Rectal smooth muscle tissue (tissue), 1 donor: ENCODE measurements around the gene CLEC4F.

Experiments
- H3K27ac ChIP-seq: one replicate; pipeline ENCODE4 v1.7.0; 2013; ENCODE audit warnings: low read depth, low read length, inconsistent platforms
- H3K27me3 ChIP-seq: one replicate; pipeline ENCODE4 v1.7.0; 2013; ENCODE audit warnings: low read length; ENCODE audit not compliant: control insufficient read depth, insufficient read depth
- H3K36me3 ChIP-seq: one replicate; pipeline ENCODE4 v1.7.0; 2013; ENCODE audit warnings: low read length; ENCODE audit not compliant: control insufficient read depth, insufficient read depth
- H3K4me1 ChIP-seq: one replicate; pipeline ENCODE4 v1.7.0; 2013; ENCODE audit warnings: low read length; ENCODE audit not compliant: control insufficient read depth, insufficient read depth
- H3K4me3 ChIP-seq: one replicate; pipeline ENCODE4 v1.7.0; 2013; ENCODE audit warnings: low read length
- H3K9ac ChIP-seq: one replicate; pipeline ENCODE4 v1.7.0; 2013; ENCODE audit warnings: low read length

CLEC4F gene

GRCh38 chr2:70820499-70820898 is at the start of gene CLEC4F:
TSS of gene CLEC4F (minus strand) at chr2:70820599. CDS start at chr2:70820523, 76 bp downstream.
- Histone ChIP-seq H3K4me3 (no peak within 1 kb of the TSS), H3K27me3 (no peaks in the 10 kb centered on the region), H3K4me1 (no peaks in the 10 kb centered on the region), H3K27ac (no peak within 1 kb of the TSS), H3K9ac (no peak within 1 kb of the TSS), H3K36me3 (no peaks in the 10 kb centered on the region)

DNA sequence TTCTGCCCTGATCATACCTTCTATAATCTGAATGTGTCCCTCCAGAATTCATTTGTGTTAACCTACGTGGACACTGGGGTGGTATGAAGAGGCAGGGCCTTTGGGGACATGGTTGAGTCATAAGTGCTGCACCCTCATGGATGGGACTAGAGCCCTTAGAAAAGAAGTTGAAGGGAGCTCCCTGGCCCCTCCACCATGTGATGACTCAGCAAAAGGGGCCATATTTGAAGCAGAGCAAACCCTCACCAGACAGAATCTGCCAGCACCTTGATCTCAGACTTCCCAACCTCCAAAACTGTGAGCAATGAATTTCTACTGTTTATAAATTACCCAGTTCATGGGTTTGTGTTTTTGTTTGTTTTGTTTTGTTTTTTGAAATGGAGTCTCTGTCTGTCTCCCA is 48.6 kb upstream of the CLEC4F start:
- Histone ChIP-seq H3K9ac (no peak overlapping the region), H3K4me1 (no peaks in the 10 kb centered on the region), H3K27me3 (peaks cover 5% of the 10 kb centered on the region), H3K36me3 (no peaks in the 10 kb centered on the region), H3K4me3 (no peak overlapping the region), H3K27ac (no peak overlapping the region)

- H3K9ac ChIP-seq, result no peak overlapping the region
- H3K36me3 ChIP-seq, result no peaks in the 10 kb centered on the region
- peaks cover 2% of the 10 kb centered on the region for H3K27me3 ChIP-seq
- no peaks in the 10 kb centered on the region for H3K4me1 ChIP-seq
- H3K4me3 ChIP-seq, result no peak overlapping the region
- no peak overlapping the region for H3K27ac ChIP-seq
Measured at GRCh38 chr2:70861777-70862625, 41.6 kb upstream of the CLEC4F start.

DNA sequence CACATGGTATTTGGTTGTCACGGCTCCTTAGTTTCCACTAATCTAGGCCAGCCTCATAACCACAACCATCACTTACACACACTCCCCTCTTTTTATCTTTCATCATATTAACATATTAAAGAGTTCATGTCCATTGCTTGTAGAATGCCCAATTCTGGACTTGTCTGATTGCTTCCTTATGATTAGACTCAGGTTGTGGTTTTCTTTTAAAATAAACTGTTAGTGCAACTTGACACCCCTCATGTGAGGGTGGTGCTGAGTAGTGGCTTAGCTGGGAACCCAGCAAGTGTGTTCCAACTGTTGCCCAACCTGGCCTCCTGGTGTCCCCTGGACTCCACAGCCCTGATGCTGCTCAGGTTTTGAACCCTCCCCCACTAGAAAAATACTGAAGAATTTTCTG is 35.3 kb upstream of the CLEC4F start:
- Histone ChIP-seq H3K36me3 (no peaks in the 10 kb centered on the region), H3K9ac (no peak overlapping the region), H3K27me3 (no peaks in the 10 kb centered on the region), H3K4me1 (no peaks in the 10 kb centered on the region), H3K27ac (no peak overlapping the region), H3K4me3 (no peak overlapping the region)

- Histone ChIP-seq H3K27ac (no peak overlapping the region), H3K36me3 (no peaks in the 10 kb centered on the region), H3K4me3 (no peak overlapping the region), H3K4me1 (no peaks in the 10 kb centered on the region), H3K9ac (no peak overlapping the region), H3K27me3 (no peaks in the 10 kb centered on the region)
Measured at GRCh38 chr2:70854411-70854810, 34.0 kb upstream of the CLEC4F start.

DNA sequence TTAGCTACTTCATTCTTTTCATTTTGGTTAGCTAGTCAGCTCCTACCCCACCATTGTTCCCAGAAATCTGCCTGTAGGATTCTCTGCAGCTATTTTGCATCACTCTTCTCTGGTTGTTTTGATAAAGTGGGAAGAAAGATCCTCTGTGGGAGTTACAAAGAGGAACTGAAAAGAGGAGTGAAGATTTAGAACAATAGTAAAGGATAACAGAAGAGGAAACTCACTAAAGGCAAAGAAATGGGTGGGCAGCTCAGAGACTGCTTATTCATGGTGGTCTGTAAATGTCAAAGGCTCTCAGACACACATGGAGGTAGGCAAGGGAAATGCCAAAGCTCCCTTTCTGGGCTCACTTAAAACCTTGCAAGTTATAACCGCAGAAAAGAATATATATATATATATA is 32.4 kb upstream of the CLEC4F start:
- no peak overlapping the region for H3K4me3 ChIP-seq
- no peaks in the 10 kb centered on the region for H3K27me3 ChIP-seq
- H3K27ac ChIP-seq, result no peak overlapping the region
- H3K4me1 ChIP-seq, result no peaks in the 10 kb centered on the region
- no peaks in the 10 kb centered on the region for H3K36me3 ChIP-seq
- H3K9ac ChIP-seq, result no peak overlapping the region

GRCh38 chr2:70851704-70852103 is 31.3 kb upstream of the CLEC4F start:
- H3K27me3 ChIP-seq, result no peaks in the 10 kb centered on the region
- no peak overlapping the region for H3K4me3 ChIP-seq
- no peak overlapping the region for H3K27ac ChIP-seq
- H3K36me3 ChIP-seq, result no peaks in the 10 kb centered on the region
- no peak overlapping the region for H3K9ac ChIP-seq
- H3K4me1 ChIP-seq, result no peaks in the 10 kb centered on the region

- H3K27ac ChIP-seq, result no peak overlapping the region
- no peak overlapping the region for H3K9ac ChIP-seq
- no peaks in the 10 kb centered on the region for H3K27me3 ChIP-seq
- no peak overlapping the region for H3K4me3 ChIP-seq
- H3K4me1 ChIP-seq, result no peaks in the 10 kb centered on the region
- no peaks in the 10 kb centered on the region for H3K36me3 ChIP-seq
Measured at GRCh38 chr2:70850925-70851324, 30.5 kb upstream of the CLEC4F start.

- Histone ChIP-seq H3K36me3 (no peaks in the 10 kb centered on the region), H3K27me3 (no peaks in the 10 kb centered on the region), H3K9ac (no peak overlapping the region), H3K27ac (no peak overlapping the region), H3K4me3 (no peak overlapping the region), H3K4me1 (no peaks in the 10 kb centered on the region)
Measured at GRCh38 chr2:70842401-70842800, 22.0 kb upstream of the CLEC4F start.

DNA sequence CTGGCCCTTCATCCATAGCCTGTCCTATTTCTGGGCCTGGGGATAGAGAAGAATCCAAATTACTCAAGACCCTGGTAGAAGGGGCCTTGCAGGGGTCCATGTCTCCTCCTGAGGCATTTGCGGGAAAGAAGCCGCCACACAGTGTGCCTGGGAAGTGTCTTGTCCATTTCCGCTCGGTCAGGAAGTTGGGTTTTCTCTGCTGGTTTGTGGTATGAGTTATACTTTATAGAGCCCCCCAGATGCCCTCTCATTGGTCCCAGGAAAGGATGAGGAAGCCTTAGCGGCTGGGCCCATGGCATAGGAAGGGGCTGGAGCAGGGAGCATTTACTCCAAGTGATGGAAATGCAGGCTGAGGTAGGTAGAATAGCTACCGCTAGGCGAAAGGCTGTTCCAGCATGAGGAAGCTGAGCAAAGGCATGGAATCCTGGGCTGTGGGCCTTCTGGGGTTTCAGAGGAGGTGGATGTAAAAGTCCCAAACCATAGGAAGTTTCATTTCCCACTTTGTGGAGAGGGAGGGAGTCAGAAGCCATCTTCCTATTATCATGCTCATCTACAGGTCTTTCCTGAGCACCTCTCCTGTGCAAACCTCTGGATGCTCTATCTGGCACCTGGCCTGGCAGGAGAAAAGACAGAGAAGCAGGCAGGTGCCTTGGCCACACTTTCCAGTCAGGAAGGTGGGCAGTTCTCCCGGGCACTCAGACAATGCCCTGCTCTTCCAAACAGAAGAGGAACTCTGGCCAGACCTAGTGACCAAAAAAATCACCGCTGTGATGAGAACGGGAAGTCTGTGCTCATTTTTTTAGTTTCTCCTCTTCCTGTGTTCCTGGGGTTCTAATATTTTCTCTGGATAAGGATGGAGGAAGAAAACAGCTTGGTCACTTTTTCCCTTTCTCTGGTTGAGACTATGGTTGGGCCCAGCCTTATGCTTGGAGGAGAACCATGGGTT is 17.9 kb upstream of the CLEC4F start:
- Histone ChIP-seq H3K27me3 (no peaks in the 10 kb centered on the region), H3K27ac (no peak overlapping the region), H3K36me3 (no peaks in the 10 kb centered on the region), H3K4me1 (no peaks in the 10 kb centered on the region), H3K4me3 (no peak overlapping the region), H3K9ac (no peak overlapping the region)

GRCh38 chr2:70835643-70836042 is 15.2 kb upstream of the CLEC4F start, which contains the start of gene CD207:
TSS of gene CD207 (minus strand) at chr2:70835816. CDS start at chr2:70835776, 40 bp downstream.
- Histone ChIP-seq H3K36me3 (no peaks in the 10 kb centered on the region), H3K4me3 (no peak within 1 kb of the TSS), H3K9ac (no peak within 1 kb of the TSS), H3K4me1 (no peaks in the 10 kb centered on the region), H3K27me3 (no peaks in the 10 kb centered on the region), H3K27ac (no peak within 1 kb of the TSS)

DNA sequence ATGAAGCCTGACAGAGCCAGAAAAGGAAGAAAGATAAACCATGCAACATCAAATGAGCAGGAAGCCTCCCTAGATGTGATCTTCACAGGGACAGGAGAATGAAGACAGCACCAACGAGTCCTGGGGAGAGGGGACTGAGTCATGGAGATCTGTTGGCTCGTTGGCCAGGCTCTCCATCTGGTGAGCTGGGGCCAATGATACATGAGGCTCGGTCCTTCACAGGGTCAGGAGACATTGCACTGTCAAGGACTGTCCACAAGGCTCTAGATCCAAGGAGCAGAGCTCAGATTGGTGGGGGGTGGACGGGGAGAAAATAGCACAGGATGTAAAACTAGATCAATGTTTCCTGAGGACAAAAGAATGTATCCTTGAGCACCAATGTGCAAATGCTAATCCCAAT is 14.5 kb upstream of the CLEC4F start:
- no peaks in the 10 kb centered on the region for H3K36me3 ChIP-seq
- H3K9ac ChIP-seq, result no peak overlapping the region
- H3K27me3 ChIP-seq, result no peaks in the 10 kb centered on the region
- H3K4me3 ChIP-seq, result no peak overlapping the region
- H3K27ac ChIP-seq, result no peak overlapping the region
- no peaks in the 10 kb centered on the region for H3K4me1 ChIP-seq
